B cell (primary cell): ENCODE data around the gene LRRC66. TPM values are rescaled to one million over a fixed set of nuclear protein-coding genes. Genes with fewer than 3 reads are reported as not detected.

Experiments used
- ATAC-seq: fragments of 200-7000 bp; cut with Tn5 transposase; one replicate; pipeline ENCODE4 v1.10.0; 2021; ENCODE audit warnings: low read depth, mild to moderate bottlenecking, moderate number of reproducible peaks, moderate library complexity
- CTCF ChIA-PET: fragments of 350-600 bp; sonication (Branson Sonifier 250); formaldehyde crosslinking; loops from one replicate; lab custom pipeline; 2021; ENCODE audit warnings: antibody characterized with exemption, inconsistent platforms; lab: Charles Lee
- POLR2A ChIA-PET: fragments of 350-600 bp; sonication (Branson Sonifier 250); formaldehyde crosslinking; loops from one replicate; lab custom pipeline; 2021; ENCODE audit warnings: antibody characterized with exemption; lab: Charles Lee
- DNase-seq: peaks from one replicate; pipeline ENCODE4 v3.0.0; 2013
- H2AFZ ChIP-seq: 2 replicates; pipeline ENCODE4 v1.6.1; 2012; ENCODE audit warnings: mild to moderate bottlenecking, low read depth, low read length; ENCODE audit not compliant: insufficient read depth, poor library complexity, severe bottlenecking
- H3K27ac ChIP-seq, 2 donors: 1 replicate in 1 of 2; 2 replicates in 1 of 2; pipeline ENCODE4 v1.5.1; 2012 to 2013; ENCODE audit warnings: low read length in 2 of 2, mild to moderate bottlenecking in 2 of 2, moderate library complexity in 1 of 2
- H3K27me3 ChIP-seq, 4 experiments: fragments of 200-600 bp in 1 of 4; sonication (generic) in 1 of 4; replicated peaks in 1 of 4; 1 replicate in 2 of 4; 2 replicates in 2 of 4; pipeline versions ENCODE4 v1.6.1 to v1.7.0; 2013 to 2016; ENCODE audit warnings: low read length in 3 of 4, mild to moderate bottlenecking in 2 of 4, mixed read lengths in 1 of 4, moderate library complexity in 1 of 4; ENCODE audit not compliant: insufficient read depth in 4 of 4, control insufficient read depth in 3 of 4; ENCODE audit errors: control extremely low read depth in 1 of 4
- H3K36me3 ChIP-seq, 2 experiments: replicated peaks in 1 of 2; 1 replicate in 1 of 2; 2 replicates in 1 of 2; pipeline versions ENCODE4 v1.6.1 to v1.7.1; 2013; ENCODE audit warnings: low read length in 1 of 2; ENCODE audit not compliant: insufficient read depth in 2 of 2, control insufficient read depth in 1 of 2; ENCODE audit errors: control extremely low read depth in 1 of 2, extremely low read depth in 1 of 2
- H3K4me1 ChIP-seq, 2 donors: fragments of 200-600 bp in 1 of 2; sonication (generic) in 1 of 2; 1 replicate in 1 of 2; 2 replicates in 1 of 2; pipeline versions ENCODE4 v1.5.1 to v1.6.1; 2013 to 2017; ENCODE audit warnings: low read length in 2 of 2; ENCODE audit not compliant: control insufficient read depth in 2 of 2, insufficient read depth in 2 of 2
- H3K4me2 ChIP-seq: replicated peaks from 2 replicates; pipeline ENCODE3; 2012; ENCODE audit warnings: mild to moderate bottlenecking, low read depth, low read length; ENCODE audit not compliant: poor library complexity, severe bottlenecking
- H3K4me3 ChIP-seq, 5 experiments: fragments of 200-600 bp in 1 of 5; sonication (generic) in 1 of 5; 1 replicate in 3 of 5; 2 replicates in 2 of 5; pipeline versions ENCODE4 v1.5.1 to v1.7.0; 2011 to 2016; ENCODE audit warnings: low read length in 4 of 5, mild to moderate bottlenecking in 4 of 5, low read depth in 2 of 5, control low read depth in 1 of 5, moderate library complexity in 1 of 5; ENCODE audit not compliant: insufficient read depth in 1 of 5; ENCODE audit errors: control extremely low read depth in 1 of 5, extremely low read depth in 1 of 5
- H3K79me2 ChIP-seq: fragments of 200-600 bp; sonication (generic); one replicate; pipeline ENCODE4 v1.6.0; 2016; ENCODE audit warnings: low read length; ENCODE audit not compliant: control insufficient read depth, insufficient read depth
- H3K9ac ChIP-seq: fragments of 200-600 bp; sonication (generic); 2 replicates; pipeline ENCODE4 v1.6.1; 2017; ENCODE audit warnings: mild to moderate bottlenecking, low read length, moderate library complexity
- H3K9me3 ChIP-seq, 3 donors: one replicate each; pipeline versions ENCODE4 v1.6.1 to v1.7.1; 2013; ENCODE audit warnings: low read length in 2 of 3; ENCODE audit not compliant: control insufficient read depth in 2 of 3, insufficient read depth in 1 of 3; ENCODE audit errors: control extremely low read depth in 1 of 3
- H4K20me1 ChIP-seq: 2 replicates; pipeline ENCODE4 v1.6.0; 2012; ENCODE audit warnings: mild to moderate bottlenecking, low read length; ENCODE audit not compliant: insufficient read depth, control insufficient read depth, poor library complexity, severe bottlenecking
- H3K27ac Mint-ChIP-seq: one replicate; pipeline ENCODE4 v1.8.0; 2021; ENCODE audit warnings: mixed read lengths
- H3K27me3 Mint-ChIP-seq: one replicate; pipeline ENCODE4 v1.8.0; 2021; ENCODE audit warnings: mixed read lengths
- H3K4me1 Mint-ChIP-seq: one replicate; pipeline ENCODE4 v1.8.0; 2021; ENCODE audit warnings: mixed read lengths
- H3K4me3 Mint-ChIP-seq: one replicate; pipeline ENCODE4 v1.8.0; 2021; ENCODE audit warnings: mixed read lengths
- H3K9me3 Mint-ChIP-seq: one replicate; pipeline ENCODE4 v1.8.0; 2022; ENCODE audit warnings: mixed read lengths; ENCODE audit not compliant: insufficient read depth
- EZH2 ChIP-seq: IDR thresholded peaks from 2 replicates; pipeline ENCODE4 v1.6.1; 2012; ENCODE audit warnings: borderline replicate concordance, low read depth, mild to moderate bottlenecking, moderate library complexity, low read length; ENCODE audit not compliant: insufficient read depth, poor library complexity, severe bottlenecking
- WGBS: methylation state at CpG from one replicate; pipeline ENCODE4 v1.1.5; 2013; ENCODE audit warnings: missing lambda C conversion rate; ENCODE audit not compliant: insufficient coverage; 5-methylcytosine and 5-hydroxymethylcytosine counted together
- intact Hi-C: fragments of 100-400 bp; cut with micrococcal nuclease; formaldehyde crosslinking; loops from one replicate; pipeline ENCODE4 v1.10.0; 2022
- polyA minus RNA-seq: library from RNA; depleted of rRNA, polyadenylated mRNA; stranded (reverse); fragments of >200 nt; gene quantifications from 2 replicates; pipeline ENCODE4 v1.2.3, GENCODE V29; 2012
- polyA plus RNA-seq: library from polyadenylated mRNA; depleted of rRNA; stranded (reverse); fragments of >200 nt; gene quantifications from 2 replicates; pipeline ENCODE4 v1.2.3, GENCODE V29; 2012
- total RNA-seq, 2 donors: library from RNA; stranded (reverse); fragments of 120-200 nt in 1 of 2; gene quantifications; 1 replicate in 1 of 2; 2 replicates in 1 of 2; pipeline versions ENCODE4 v1.2.3 to v1.2.4, GENCODE V29; 2013 to 2022
- TF ChIP-seq, protein P1 (sequence below): fragments of 200-600 bp; IDR thresholded peaks from one replicate; pipeline ENCODE4 v1.8.0; 2022; ENCODE audit warnings: antibody characterized with exemption, mild to moderate bottlenecking

LRRC66 gene, protein sequence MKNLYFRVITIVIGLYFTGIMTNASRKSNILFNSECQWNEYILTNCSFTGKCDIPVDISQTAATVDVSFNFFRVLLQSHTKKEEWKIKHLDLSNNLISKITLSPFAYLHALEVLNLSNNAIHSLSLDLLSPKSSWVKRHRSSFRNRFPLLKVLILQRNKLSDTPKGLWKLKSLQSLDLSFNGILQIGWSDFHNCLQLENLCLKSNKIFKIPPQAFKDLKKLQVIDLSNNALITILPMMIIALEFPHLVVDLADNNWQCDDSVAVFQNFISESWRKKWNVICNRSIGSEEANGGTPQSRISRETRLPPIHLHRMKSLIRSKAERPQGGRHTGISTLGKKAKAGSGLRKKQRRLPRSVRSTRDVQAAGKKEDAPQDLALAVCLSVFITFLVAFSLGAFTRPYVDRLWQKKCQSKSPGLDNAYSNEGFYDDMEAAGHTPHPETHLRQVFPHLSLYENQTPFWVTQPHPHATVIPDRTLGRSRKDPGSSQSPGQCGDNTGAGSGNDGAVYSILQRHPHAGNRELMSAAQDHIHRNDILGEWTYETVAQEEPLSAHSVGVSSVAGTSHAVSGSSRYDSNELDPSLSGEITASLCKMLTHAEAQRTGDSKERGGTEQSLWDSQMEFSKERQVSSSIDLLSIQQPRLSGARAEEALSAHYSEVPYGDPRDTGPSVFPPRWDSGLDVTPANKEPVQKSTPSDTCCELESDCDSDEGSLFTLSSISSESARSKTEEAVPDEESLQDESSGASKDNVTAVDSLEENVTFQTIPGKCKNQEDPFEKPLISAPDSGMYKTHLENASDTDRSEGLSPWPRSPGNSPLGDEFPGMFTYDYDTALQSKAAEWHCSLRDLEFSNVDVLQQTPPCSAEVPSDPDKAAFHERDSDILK
- total RNA-seq (0.44 and 0.78 TPM in 2 replicates), polyA plus RNA-seq (0.17 and 0.37 TPM in 2 replicates), polyA minus RNA-seq (0.07 and 0.26 TPM in 2 replicates)
- total RNA-seq (2013), result 0.26 TPM

DNA sequence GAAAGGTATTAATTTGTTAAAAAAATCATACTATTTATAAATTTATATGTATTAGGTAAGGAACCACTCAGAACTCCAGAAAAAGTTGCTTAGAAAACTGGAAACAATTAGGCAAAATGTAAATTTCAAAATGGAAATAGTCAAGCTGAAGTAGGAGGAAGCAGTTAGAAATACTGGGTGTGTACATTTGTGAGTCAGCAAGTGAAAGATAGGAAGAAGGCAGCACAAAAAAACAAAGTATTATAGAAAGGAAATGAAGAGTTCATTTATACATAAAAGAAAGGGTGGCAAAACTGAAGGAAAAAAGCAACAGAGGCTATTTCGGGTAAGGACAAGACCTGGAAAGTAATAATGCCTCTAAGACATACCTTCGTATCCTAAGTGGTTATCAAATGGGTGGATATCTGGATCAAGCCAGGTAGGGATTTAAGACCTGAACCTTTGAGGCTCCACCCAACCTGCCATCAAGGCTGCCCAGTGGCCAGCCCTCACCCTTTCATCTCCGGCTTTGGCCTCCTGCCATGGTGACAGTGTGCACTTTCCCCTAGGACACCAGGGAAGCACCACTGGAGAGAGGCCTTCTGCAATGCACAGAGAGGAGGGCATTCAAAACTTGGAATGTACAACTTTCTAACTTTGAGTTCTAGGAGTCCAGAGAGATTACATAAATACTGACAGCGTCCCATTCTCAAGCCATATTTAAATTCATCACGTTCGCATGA lies at the start of gene LRRC66:
LRRC66 (minus strand) TSS at position 428 of the 722 bp plus-strand sequence. CDS start 2,750 bp downstream, outside the sequence.
- no peaks in the 10 kb centered on the region for H3K4me1 Mint-ChIP-seq
- Histone ChIP-seq H3K9me3 (no peaks in the 10 kb centered on the region), H3K79me2 (no peaks in the 10 kb centered on the region), H3K4me3 (no peak within 1 kb of the TSS), H3K4me2 (no peak within 1 kb of the TSS), H3K36me3 (peaks cover 0 to 7% of the 10 kb centered on the region in 2 experiments), H3K9ac (no peak within 1 kb of the TSS), H4K20me1 (no peaks in the 10 kb centered on the region), H3K4me1 (no peaks in the 10 kb centered on the region), H3K27ac (no peak within 1 kb of the TSS), H2AFZ (no peak within 1 kb of the TSS), H3K27me3 (no peaks in the 10 kb centered on the region)
- DNase-seq, result no peak
- intact Hi-C loops, result no loop called here
- ChIA-PET CTCF (no interaction called here), POLR2A (no interaction called here)
- ATAC-seq, result no peak
- WGBS, result 100% methylated on average over 1 of the region's 6 CpGs
- H3K9me3 Mint-ChIP-seq, result no peaks in the 10 kb centered on the region
- H3K4me3 Mint-ChIP-seq, result no peak within 1 kb of the TSS
- no peak for TF ChIP-seq EZH2
- TF ChIP-seq, protein P1, sequence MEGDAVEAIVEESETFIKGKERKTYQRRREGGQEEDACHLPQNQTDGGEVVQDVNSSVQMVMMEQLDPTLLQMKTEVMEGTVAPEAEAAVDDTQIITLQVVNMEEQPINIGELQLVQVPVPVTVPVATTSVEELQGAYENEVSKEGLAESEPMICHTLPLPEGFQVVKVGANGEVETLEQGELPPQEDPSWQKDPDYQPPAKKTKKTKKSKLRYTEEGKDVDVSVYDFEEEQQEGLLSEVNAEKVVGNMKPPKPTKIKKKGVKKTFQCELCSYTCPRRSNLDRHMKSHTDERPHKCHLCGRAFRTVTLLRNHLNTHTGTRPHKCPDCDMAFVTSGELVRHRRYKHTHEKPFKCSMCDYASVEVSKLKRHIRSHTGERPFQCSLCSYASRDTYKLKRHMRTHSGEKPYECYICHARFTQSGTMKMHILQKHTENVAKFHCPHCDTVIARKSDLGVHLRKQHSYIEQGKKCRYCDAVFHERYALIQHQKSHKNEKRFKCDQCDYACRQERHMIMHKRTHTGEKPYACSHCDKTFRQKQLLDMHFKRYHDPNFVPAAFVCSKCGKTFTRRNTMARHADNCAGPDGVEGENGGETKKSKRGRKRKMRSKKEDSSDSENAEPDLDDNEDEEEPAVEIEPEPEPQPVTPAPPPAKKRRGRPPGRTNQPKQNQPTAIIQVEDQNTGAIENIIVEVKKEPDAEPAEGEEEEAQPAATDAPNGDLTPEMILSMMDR, result no peak
- H3K27me3 Mint-ChIP-seq, result no peaks in the 10 kb centered on the region
- no peak within 1 kb of the TSS for H3K27ac Mint-ChIP-seq
